HS-5 (cell line): ENCODE measurements around the gene WRAP73.

ENCODE experiments used
- DNase-seq: peaks from one replicate; pipeline ENCODE4 v3.0.0-alpha.2; 2012; ENCODE audit warnings: low read depth

The WRAP73 gene

GRCh38 chr1:3610527-3611169 lies 39.3 kb downstream of the WRAP73 start:
- no peak for DNase-seq

DNA sequence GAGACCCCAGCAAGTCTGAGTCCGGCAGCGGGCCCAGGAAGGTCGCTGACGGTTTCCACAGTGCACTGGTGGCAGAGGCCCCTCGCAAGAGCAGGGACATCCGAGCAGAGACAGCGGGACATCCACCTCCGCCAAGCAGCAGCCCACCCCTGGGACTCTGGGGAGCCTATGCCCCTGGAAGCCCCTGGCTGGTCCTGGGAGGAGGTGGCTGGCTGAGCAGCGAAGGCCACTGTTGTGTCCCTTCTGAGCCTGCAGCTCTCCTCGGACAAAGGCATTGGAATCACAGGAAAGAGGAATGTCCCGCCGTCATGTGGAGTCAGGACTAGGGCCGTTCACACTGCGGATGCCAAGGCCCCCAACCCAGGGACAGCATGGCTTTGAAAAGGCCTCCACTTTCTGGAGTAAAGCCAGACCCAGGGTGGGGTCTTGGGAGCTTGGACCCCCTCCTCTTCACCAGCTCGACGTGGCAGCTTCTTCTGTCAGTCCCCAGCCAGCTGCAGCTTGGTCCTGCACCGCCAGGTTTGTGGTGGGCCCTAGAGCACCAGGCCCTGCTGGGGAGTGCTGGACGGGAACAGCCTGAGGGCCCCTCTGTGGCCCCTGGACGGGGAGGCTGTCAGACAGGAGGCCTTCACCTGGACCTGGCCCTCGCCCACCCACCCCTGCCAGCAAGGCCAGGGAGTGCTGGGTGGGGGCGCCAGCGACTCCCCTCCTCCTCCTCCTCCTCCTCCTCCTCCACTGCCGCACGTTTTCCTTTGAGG lies 40.0 kb downstream of the WRAP73 start:
- no peak for DNase-seq

- no peak for DNase-seq
These were observed 40.7 kb downstream of the WRAP73 start for GRCh38 chr1:3609016-3609768.

- no peak for DNase-seq
These were observed 41.7 kb downstream of the WRAP73 start for GRCh38 chr1:3608154-3608553.

DNA sequence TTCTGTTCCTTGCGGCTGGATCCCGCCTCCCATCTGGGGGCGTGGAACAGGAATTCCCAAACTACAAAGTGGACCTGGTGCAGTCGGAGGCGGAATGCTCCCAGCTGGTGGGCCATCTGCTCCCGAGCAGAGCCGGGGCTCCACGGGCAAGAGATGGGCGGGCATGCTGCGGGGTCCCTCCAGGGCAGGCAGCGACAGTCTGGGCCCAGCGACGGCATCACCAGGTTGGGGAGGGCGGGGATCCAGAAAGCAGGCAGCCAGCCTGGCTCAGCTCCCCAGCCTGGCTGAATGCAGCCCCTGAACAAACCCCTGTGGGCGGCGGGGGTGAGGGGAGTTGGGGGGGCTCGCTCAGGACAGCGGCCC lies 42.2 kb downstream of the WRAP73 start:
- DNase-seq, result no peak

GRCh38 chr1:3606779-3607702 lies 42.9 kb downstream of the WRAP73 start:
- no peak for DNase-seq

DNA sequence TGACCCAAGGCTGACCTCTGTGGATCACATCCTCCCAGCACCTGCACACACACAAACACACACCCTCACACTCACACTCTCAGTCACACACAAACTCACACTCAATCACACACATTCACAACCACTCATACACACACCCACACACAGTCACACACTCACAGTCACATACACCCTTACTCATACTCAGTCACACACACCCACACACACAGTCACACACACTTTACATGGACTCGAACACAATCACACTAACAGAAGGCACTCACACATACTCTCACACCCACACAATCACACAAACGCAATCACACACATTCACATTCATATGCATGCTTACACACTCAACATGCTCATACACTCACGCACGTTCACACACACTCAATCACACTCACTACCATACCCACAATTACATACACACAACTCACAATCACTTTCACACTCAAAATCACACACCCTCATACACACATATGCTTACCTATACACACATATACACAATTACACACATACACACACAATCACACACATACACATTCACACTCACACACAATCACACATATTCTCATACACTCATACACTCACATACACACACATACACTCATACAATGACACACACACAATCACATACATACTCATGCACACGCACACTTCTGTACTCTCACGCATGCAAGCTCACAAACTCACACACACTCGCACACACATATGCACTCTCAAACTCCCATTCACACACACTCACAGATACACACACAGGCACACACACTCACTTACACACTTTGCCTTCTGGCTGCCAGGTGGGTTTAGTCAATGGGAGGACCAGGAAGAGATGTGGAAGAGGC lies 44.7 kb downstream of the WRAP73 start:
- no peak for DNase-seq

GRCh38 chr1:3604468-3604974 lies 45.4 kb downstream of the WRAP73 start:
- DNase-seq, result no peak

DNA sequence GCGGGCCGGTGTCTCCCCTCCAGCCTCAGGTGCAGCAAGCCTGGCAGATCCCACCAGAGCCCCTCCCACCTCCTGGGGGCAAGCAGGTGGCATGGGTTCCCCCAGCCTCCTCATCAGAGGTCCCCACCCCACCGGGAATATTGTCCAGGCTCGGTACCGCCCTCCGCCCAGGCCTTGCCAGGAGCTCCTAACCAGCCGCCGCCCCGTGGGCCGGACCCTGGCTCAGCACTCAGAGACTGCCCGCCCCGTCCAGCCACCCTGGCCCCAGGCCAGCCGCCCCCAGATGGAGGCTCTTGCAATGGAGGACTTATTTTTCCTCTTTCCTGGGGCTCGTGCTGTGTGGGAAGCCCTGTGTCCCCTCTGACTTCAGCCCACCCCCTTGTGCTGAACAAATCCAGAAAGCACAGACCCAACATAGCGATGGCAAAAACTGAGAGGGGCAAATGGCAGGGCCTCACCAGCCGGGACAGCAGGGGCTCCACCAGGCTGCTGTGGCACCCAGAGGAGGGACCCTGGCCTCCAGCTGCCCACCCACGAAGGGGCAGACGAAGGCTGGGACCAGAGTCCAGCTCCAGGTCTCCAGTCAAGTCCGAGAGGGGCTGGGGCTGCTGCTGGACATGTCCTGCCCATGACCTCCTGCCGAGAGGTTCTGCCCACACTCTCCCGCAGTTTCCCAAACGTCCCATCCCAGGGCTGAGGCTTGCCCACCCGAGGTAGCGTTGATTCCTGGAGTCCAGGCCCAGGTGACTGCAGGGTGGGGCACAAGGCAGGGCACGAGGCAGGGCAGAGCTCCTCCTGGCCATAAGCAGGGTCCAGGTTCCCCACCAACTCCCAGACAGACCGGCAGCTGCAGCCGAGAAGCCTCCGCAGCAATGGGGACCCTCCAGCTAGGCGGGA lies 46.1 kb downstream of the WRAP73 start:
- DNase-seq, result no peak

DNA sequence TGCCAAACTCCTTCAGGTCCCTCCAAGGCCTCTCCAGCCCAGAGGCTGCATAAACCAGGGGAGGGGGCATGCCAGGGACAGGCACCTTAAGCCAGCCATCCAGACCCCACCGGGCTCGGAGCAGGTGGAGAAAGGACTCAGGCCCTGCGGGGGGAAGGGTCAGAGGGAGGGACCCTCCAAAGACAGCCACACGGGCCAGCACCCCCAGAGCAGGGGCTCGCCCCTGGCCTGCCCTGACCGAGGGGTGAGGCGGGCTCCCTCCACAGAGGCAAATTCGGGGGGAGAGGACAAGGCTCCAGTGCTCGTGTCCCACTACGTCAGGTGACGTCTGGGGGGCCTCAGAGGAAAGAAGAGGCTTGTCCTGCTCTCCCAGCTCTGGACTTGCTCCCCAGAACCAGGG lies 46.7 kb downstream of the WRAP73 start:
- no peak for DNase-seq

GRCh38 chr1:3602375-3602774 lies 47.5 kb downstream of the WRAP73 start:
- DNase-seq, result no peak

DNA sequence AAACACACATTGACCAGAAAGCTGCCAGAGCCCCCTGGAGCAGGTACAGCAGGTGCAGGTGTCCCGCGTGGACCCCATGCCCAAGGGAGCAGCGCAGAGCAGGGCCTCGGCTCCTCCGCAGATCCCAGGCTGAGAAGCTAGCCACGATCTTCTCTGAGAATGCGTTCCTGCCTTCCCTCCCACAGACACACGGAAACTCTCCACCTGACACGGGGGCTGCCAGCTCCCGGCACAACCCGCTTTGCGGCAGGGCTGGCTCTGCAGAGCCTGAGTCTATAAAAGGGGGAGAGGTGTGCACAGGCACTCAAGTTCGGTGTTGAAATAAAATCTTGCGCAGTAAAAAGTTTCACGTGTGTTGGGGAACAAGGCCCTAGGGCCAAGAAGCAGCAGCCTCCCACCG lies 48.2 kb downstream of the WRAP73 start:
- no peak for DNase-seq

- no peak for DNase-seq
These were observed 49.5 kb downstream of the WRAP73 start for GRCh38 chr1:3600354-3600753.

GRCh38 chr1:3599816-3600215 lies 50.1 kb downstream of the WRAP73 start:
- no peak for DNase-seq

DNA sequence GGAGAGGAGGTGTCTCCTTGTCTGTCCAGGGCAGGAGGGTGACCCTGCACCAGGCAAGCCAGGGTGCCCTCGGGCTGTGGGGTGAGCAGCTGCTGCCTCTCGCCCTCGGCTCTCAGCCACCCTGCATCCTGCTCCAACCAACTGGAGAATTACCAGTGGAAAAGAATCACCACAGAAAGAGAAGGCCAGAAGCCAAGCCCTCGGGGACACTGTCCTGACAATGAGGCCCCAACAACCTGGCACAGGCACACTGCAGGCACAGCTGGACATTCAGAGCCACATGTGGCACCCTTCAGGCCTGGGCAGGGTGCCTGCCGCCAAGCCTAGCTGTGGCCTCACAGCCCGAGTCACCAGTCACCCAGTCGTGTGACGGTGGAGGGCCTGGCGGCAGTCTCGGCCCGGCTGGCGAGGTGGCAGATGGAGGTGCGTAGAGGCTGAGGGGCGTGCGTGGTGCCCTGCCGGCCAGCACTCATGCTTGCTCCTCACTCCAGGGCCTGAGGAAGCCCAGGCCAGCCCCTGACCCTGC lies 50.6 kb downstream of the WRAP73 start:
- no peak for DNase-seq

DNA sequence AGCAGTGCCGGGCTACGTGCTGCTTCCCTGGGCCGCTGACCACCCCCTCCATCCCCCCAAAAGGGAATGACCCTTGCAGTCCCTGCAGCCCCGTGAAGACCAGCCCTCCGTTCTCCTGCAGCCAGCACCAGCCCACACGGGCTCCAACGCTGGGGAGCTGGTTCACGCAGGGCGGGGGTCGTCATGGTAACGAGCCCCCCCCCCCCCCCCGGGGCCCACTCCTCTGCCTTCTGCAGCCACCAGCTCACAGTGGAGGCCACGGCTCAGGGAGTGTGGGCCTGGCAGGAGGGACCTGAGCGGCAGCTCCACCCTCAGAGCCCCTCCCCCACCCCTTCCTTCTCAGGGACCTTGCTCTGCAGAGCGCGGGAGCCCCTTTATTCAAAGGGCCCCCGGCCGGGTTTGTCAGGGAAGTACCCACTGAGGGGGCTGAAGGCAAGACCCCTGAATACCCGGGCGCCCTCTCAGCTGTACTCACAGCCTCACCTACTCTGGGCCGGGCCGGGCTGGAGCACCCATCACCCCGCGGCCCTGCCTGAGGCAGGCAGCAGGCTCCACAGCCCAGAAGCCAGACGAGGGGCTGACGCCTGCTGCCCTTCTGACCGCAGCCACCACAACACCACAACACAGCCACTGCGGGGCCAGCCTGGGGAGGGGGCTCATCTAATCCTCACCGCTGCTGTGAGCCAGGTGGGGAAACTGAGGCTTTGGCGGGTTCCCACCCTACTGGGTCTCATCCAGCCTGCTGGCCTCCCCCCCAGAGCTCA lies 51.2 kb downstream of the WRAP73 start:
- DNase-seq, result no peak

DNA sequence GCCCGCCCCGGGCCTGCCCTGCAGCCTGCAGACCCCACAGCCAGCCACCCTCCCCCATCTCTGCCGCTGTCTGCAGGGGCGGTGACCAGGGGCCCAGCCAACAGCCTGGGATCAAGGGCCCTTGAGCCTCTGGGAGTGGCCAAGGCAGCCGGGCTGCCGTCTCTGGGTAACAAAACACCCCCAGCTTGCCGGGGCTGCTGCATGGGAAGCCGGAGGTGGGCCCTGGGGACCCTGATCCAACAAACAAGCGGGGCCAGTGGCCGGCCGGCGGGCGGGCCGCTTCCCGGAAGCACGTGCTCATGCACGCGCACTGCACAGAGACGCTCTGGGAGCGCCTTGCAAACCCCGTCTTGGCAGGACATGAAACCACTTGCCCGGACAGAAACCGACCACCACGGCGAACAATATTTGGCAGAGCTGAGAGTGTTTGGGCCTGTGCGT lies 51.8 kb downstream of the WRAP73 start:
- DNase-seq, result no peak

- no peak for DNase-seq
These were observed 52.3 kb downstream of the WRAP73 start for GRCh38 chr1:3597599-3597964.
